Naive B cell (primary cell): ENCODE measurements around the gene CSAG2. TPM values are rescaled to one million over a fixed set of nuclear protein-coding genes. Genes with fewer than 3 reads are reported as not detected.
"Not testable (repeated sequence)": the region's sequence is repeated elsewhere in the genome, so short reads cannot be mapped to it uniquely, and the experiment has no call there.

Experiments used
- ATAC-seq, 2 donors: fragments of 150-1000 bp; cut with Tn5 transposase; 2 replicates each; pipeline ENCODE4 v1.10.0; 2021; ENCODE audit warnings: low read depth in 2 of 2, mild to moderate bottlenecking in 2 of 2, moderate library complexity in 2 of 2
- DNase-seq: peaks from one replicate; pipeline ENCODE4 v3.0.0; 2022
- H3K27ac Mint-ChIP-seq, 6 donors: one replicate each; pipeline ENCODE4 v1.8.0; 2020 to 2022; ENCODE audit warnings: mild to moderate bottlenecking in 6 of 6, mixed read lengths in 6 of 6, moderate library complexity in 5 of 6, inconsistent platforms in 2 of 6
- H3K27me3 Mint-ChIP-seq, 3 donors: one replicate each; pipeline ENCODE4 v1.8.0; 2021 to 2022; ENCODE audit warnings: mixed read lengths in 3 of 3, mild to moderate bottlenecking in 1 of 3
- H3K36me3 Mint-ChIP-seq, 2 donors: one replicate each; pipeline ENCODE4 v1.8.0; 2020 to 2022; ENCODE audit warnings: mixed read lengths in 2 of 2, inconsistent platforms in 1 of 2, mild to moderate bottlenecking in 1 of 2
- H3K4me1 Mint-ChIP-seq, 3 donors: one replicate each; pipeline ENCODE4 v1.8.0; 2020 to 2022; ENCODE audit warnings: mixed read lengths in 3 of 3, inconsistent platforms in 1 of 3, mild to moderate bottlenecking in 1 of 3, moderate library complexity in 1 of 3
- H3K4me3 Mint-ChIP-seq, 8 donors: one replicate each; pipeline ENCODE4 v1.8.0; 2020 to 2022; ENCODE audit warnings: mild to moderate bottlenecking in 8 of 8, mixed read lengths in 8 of 8, moderate library complexity in 8 of 8, inconsistent platforms in 2 of 8
- H3K9me3 Mint-ChIP-seq, 7 donors: one replicate each; pipeline ENCODE4 v1.8.0; 2020 to 2022; ENCODE audit warnings: mixed read lengths in 7 of 7, mild to moderate bottlenecking in 5 of 7, inconsistent platforms in 2 of 7, moderate library complexity in 1 of 7
- polyA plus RNA-seq, 6 donors: library from polyadenylated mRNA; unstranded; fragments of 300-500 nt; fragmentation: Illumina TruSeq; gene quantifications; one replicate each; pipeline ENCODE4 v1.2.3, GENCODE V29; 2021; ENCODE audit warnings: low read depth in 6 of 6

Gene CSAG2
- polyA plus RNA-seq = not detected

- not testable (repeated sequence) for H3K4me1 Mint-ChIP-seq, H3K4me3 Mint-ChIP-seq, DNase-seq, H3K9me3 Mint-ChIP-seq, H3K36me3 Mint-ChIP-seq, H3K27me3 Mint-ChIP-seq, ATAC-seq, H3K27ac Mint-ChIP-seq
Measured at GRCh38 chrX:152709173-152709572, at the start of gene CSAG2. Gene CSAG2 (minus strand): TSS chrX:152709273. CDS start chrX:152709112, 161 bp downstream.

- H3K4me1 Mint-ChIP-seq, DNase-seq, H3K36me3 Mint-ChIP-seq, H3K27me3 Mint-ChIP-seq, H3K4me3 Mint-ChIP-seq, H3K27ac Mint-ChIP-seq, H3K9me3 Mint-ChIP-seq, ATAC-seq: not testable (repeated sequence)
Measured at GRCh38 chrX:152754871-152755270, 45.8 kb upstream of the CSAG2 start.

GRCh38 chrX:152753686-152754650 lies 44.9 kb upstream of the CSAG2 start, which contains the start of gene MAGEA2:
Gene MAGEA2 (minus strand): TSS chrX:152753842. CDS start chrX:152751363, 2,479 bp downstream.
- H3K27me3 Mint-ChIP-seq, H3K4me1 Mint-ChIP-seq, H3K27ac Mint-ChIP-seq, H3K36me3 Mint-ChIP-seq, H3K4me3 Mint-ChIP-seq, ATAC-seq, H3K9me3 Mint-ChIP-seq, DNase-seq: not testable (repeated sequence)

- DNase-seq (no peak), ATAC-seq (no peak)
- no peak overlapping the region for H3K27ac Mint-ChIP-seq
- H3K9me3 Mint-ChIP-seq = peaks cover 0 to 2% (median 0%) of the 10 kb centered on the region in 7 donors
- H3K4me3 Mint-ChIP-seq = no peak overlapping the region
- H3K27me3 Mint-ChIP-seq = peaks cover 0 to 4% (median 0%) of the 10 kb centered on the region in 3 donors
- H3K36me3 Mint-ChIP-seq = no peaks in the 10 kb centered on the region
- no peaks in the 10 kb centered on the region for H3K4me1 Mint-ChIP-seq
Measured at GRCh38 chrX:152738560-152738959, 29.5 kb upstream of the CSAG2 start.

- not testable (repeated sequence) for ATAC-seq
Measured at GRCh38 chrX:152736528-152736927, 27.5 kb upstream of the CSAG2 start.

GRCh38 chrX:152735860-152736511 lies 26.9 kb upstream of the CSAG2 start:
- Mint-ChIP-seq H3K9me3 (peaks cover 0 to 6% (median 0%) of the 10 kb centered on the region in 7 donors), H3K4me3 (no peak overlapping the region), H3K36me3 (no peaks in the 10 kb centered on the region), H3K27ac (no peak overlapping the region), H3K27me3 (peaks cover 0 to 4% (median 0%) of the 10 kb centered on the region in 3 donors), H3K4me1 (no peaks in the 10 kb centered on the region)
- ATAC-seq (no peak), DNase-seq (no peak)

More at GRCh38 chrX:152736528-152736927, 27.5 kb upstream of the CSAG2 start:
- H3K9me3 Mint-ChIP-seq, H3K27me3 Mint-ChIP-seq, H3K27ac Mint-ChIP-seq, H3K4me1 Mint-ChIP-seq, DNase-seq, H3K4me3 Mint-ChIP-seq, H3K36me3 Mint-ChIP-seq: not testable (repeated sequence)

GRCh38 chrX:152735101-152735500 lies 26.0 kb upstream of the CSAG2 start:
- Mint-ChIP-seq H3K27ac (no peak overlapping the region), H3K4me3 (no peak overlapping the region), H3K36me3 (no peaks in the 10 kb centered on the region), H3K27me3 (peaks cover 0 to 4% (median 0%) of the 10 kb centered on the region in 3 donors), H3K4me1 (no peaks in the 10 kb centered on the region), H3K9me3 (peaks cover 0 to 6% (median 0%) of the 10 kb centered on the region in 7 donors)
- ATAC-seq (no peak), DNase-seq (no peak)

GRCh38 chrX:152734143-152734858 lies 25.2 kb upstream of the CSAG2 start:
- H3K9me3 Mint-ChIP-seq, H3K36me3 Mint-ChIP-seq, H3K4me3 Mint-ChIP-seq, DNase-seq, H3K27ac Mint-ChIP-seq, H3K27me3 Mint-ChIP-seq, H3K4me1 Mint-ChIP-seq, ATAC-seq: not testable (repeated sequence)

- H3K9me3 Mint-ChIP-seq = peaks cover 0 to 6% (median 0%) of the 10 kb centered on the region in 7 donors
- no peak within 1 kb of the TSS for H3K27ac Mint-ChIP-seq
- no peaks in the 10 kb centered on the region for H3K36me3 Mint-ChIP-seq
- no peak within 1 kb of the TSS for H3K4me3 Mint-ChIP-seq
- peaks cover 0 to 4% (median 0%) of the 10 kb centered on the region in 3 donors for H3K27me3 Mint-ChIP-seq
- ATAC-seq (no peak), DNase-seq (no peak)
- H3K4me1 Mint-ChIP-seq = no peaks in the 10 kb centered on the region
Measured at GRCh38 chrX:152733261-152733975, 24.3 kb upstream of the CSAG2 start, which contains the start of the genes CSAG1 and MAGEA12. Gene CSAG1 (minus strand): TSS chrX:152733721. CDS start chrX:152732460, 1,261 bp downstream. Gene MAGEA12 (plus strand): TSS chrX:152733757. CDS start chrX:152736162, 2,405 bp downstream.

GRCh38 chrX:152725409-152725808 lies 16.3 kb upstream of the CSAG2 start:
- no peaks in the 10 kb centered on the region for H3K36me3 Mint-ChIP-seq
- no peak for DNase-seq
- no peak overlapping the region for H3K4me3 Mint-ChIP-seq
- ATAC-seq = no peak
- H3K27ac Mint-ChIP-seq = no peak overlapping the region
- H3K4me1 Mint-ChIP-seq = no peaks in the 10 kb centered on the region
- H3K27me3 Mint-ChIP-seq = no peaks in the 10 kb centered on the region
- peaks cover 0 to 6% (median 2%) of the 10 kb centered on the region in 7 donors for H3K9me3 Mint-ChIP-seq

GRCh38 chrX:152713815-152714787 lies 5.0 kb upstream of the CSAG2 start, which contains the start of gene MAGEA2B:
Gene MAGEA2B (plus strand): TSS chrX:152714628. CDS start chrX:152717107, 2,479 bp downstream.
- H3K9me3 Mint-ChIP-seq, H3K27ac Mint-ChIP-seq, H3K4me3 Mint-ChIP-seq, H3K27me3 Mint-ChIP-seq, ATAC-seq, H3K36me3 Mint-ChIP-seq, H3K4me1 Mint-ChIP-seq, DNase-seq: not testable (repeated sequence)

GRCh38 chrX:152713195-152713594 lies 4.1 kb upstream of the CSAG2 start:
- not testable (repeated sequence) for H3K9me3 Mint-ChIP-seq, H3K27me3 Mint-ChIP-seq, H3K27ac Mint-ChIP-seq, H3K36me3 Mint-ChIP-seq, H3K4me1 Mint-ChIP-seq, H3K4me3 Mint-ChIP-seq, DNase-seq, ATAC-seq
